ENCODE data around the gene ANKRD33B.

ANKRD33B gene

DNA sequence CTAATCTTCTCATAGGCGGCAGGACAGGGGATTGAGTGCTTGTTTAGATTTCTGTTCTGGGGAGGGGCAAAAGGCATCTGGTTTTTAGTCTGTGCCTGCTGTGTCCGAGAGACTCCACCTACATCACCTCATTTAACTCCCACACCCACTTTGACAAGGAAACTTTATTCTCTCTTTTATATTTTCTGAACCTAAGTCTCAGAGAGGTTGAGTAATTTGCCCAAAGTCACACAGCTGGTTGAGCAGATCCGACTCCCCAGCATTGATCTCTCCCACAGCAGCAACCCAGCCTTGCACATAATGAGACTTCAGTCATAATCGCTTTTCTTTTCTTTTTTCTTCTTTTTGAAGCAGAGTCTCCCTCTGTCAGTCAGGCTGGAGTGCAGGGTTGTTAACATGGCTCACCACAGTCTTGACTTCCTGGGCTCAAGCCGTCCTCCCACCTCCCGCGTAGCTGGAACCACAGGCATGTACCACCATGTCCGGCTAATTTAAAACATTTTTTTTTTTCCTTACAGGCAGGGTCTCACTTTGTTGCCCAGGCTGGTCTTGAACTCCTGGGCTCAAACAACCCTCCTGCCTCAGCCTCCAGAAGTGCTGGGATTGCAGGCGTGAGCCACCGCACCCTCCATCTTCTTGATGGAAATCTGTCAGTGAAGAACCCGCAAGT is 36.5 kb upstream of the ANKRD33B start:
- Histone ChIP-seq H3K9me3 (ENCODE audit: control insufficient read depth, low read length) (peaks cover 11% of the 10 kb centered on the region), H3K4me1 (ENCODE audit: control insufficient read depth, insufficient read depth, low read length, poor library complexity, severe bottlenecking) (peaks cover 23% of the 10 kb centered on the region), H3K36me3 (ENCODE audit: control insufficient read depth, insufficient read depth, low read length) (no peaks in the 10 kb centered on the region), H3K4me3 (ENCODE audit: extremely low read depth, insufficient read depth, low read length, poor library complexity, severe bottlenecking) (no peak overlapping the region), H3K27ac (ENCODE audit: low read depth, low read length, severe bottlenecking) (no peak overlapping the region)
- 85 to 91% methylated on average over 7 of the region's 11 CpGs for WGBS, 2 experiments (ENCODE audit: insufficient coverage in 2 of 2)

DNA sequence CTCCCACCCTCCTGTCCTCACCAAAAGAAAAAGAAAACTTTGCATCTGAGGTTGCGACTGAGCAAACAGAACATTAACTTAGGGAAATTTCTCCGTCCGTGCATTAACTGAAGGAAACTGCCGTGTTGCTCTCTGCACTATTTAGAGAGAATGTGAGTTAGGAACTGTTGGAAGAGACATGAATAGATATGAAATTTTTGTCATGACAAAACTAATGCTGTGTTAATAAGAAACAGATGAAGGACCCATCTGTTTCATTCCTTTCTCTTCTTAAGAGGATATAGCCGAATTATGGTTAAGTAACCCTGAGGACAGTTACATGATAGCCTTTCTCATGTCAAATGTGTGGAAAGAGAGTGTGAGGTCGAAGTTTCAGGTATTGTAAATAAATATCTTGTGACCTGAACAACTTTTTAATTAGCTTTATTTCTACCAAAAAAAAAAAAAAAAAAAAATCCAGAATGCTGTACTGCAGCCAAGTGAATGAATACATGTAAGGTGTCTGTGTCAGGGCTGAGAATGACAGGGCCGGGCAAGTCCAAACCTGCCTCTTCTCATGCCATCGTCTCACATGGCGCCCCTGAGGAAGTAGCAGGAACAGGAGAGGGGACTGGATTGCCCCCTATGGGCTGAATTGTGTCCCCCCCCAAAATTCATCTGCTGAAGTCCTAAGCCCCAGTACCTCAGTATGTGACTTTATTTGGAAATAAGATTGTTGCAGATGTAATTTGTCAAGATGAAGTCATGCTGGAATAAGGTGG is 35.6 kb upstream of the ANKRD33B start:
- WGBS, 2 experiments (ENCODE audit: insufficient coverage in 2 of 2) = 88 to 95% methylated on average over 5 of the region's 9 CpGs
- no peak overlapping the region for H3K4me3 ChIP-seq (ENCODE audit: extremely low read depth, insufficient read depth, low read length, poor library complexity, severe bottlenecking)

DNA sequence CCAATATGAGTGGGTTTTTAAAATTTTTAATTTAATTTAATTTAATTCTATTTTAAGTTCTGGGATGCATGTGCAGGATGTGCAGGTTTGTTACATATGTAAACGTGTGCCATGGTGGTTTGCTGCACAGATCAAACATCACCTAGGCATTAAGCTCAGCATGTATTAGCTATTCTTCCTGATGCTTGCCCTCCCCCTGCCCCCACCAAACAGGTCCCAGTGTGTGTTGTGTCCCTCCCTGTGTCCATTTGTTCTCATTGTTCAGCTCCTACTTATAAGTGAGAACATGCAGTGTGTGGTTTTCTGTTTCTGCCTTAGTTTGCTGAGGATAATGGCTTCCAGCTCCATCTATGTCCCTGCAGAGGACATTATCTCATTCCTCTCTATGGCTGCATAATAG is 35.0 kb upstream of the ANKRD33B start:
- H3K4me1 ChIP-seq (ENCODE audit: control insufficient read depth, insufficient read depth, low read length, poor library complexity, severe bottlenecking) = peaks cover 27% of the 10 kb centered on the region
- WGBS, 2 experiments (ENCODE audit: insufficient coverage in 2 of 2) = 83% methylated on average over 1 of the region's 1 CpG; no CpG with 5 or more reads in 1 of the 2 experiments
- H3K9me3 ChIP-seq (ENCODE audit: control insufficient read depth, low read length) = no peaks in the 10 kb centered on the region
- no peaks in the 10 kb centered on the region for H3K36me3 ChIP-seq (ENCODE audit: control insufficient read depth, insufficient read depth, low read length)
- no peak overlapping the region for H3K4me3 ChIP-seq (ENCODE audit: extremely low read depth, insufficient read depth, low read length, poor library complexity, severe bottlenecking)
- H3K27ac ChIP-seq (ENCODE audit: low read depth, low read length, severe bottlenecking) = no peak overlapping the region

More for the DNA sequence above, 35.6 kb upstream of the ANKRD33B start:
- Histone ChIP-seq H3K36me3 (ENCODE audit: control insufficient read depth, insufficient read depth, low read length) (no peaks in the 10 kb centered on the region), H3K4me1 (ENCODE audit: control insufficient read depth, insufficient read depth, low read length, poor library complexity, severe bottlenecking) (peaks cover 27% of the 10 kb centered on the region), H3K9me3 (ENCODE audit: control insufficient read depth, low read length) (peaks cover 6% of the 10 kb centered on the region), H3K27ac (ENCODE audit: low read depth, low read length, severe bottlenecking) (no peak overlapping the region)

DNA sequence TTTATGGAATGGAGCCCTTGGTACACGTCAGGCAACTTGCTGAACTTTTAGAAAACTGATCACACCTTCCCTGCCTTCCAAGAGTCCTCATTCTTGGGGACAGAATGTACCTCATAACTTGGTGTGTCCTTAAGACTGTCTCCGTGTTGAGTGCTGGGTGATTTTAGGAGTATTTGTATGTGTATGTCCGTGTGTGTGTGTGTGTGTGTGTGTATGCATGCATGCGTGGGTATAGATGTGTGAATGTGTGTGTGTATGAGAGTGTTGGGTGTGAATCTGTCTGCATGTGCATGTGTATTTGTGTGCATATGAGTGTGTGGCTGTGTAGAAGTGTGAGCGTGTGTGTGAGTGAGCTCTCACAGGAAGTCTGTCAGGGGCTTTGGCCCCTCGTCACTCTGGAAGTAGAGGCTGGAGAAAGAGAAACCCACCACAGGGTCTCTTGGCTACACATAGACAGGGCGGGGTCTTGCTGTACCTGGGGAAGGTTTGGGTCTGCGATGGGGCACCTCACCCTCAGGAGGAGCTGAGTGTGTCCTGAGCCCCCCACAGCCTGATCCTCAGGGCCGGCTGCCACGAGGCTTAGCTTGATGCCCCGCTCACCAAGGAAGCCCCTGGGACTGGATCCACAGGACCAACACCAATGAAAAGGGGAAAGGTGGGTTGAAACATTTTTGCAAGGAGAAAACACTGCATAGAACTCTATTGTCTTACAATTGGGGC is 33.1 kb upstream of the ANKRD33B start:
- Histone ChIP-seq H3K36me3 (ENCODE audit: control insufficient read depth, insufficient read depth, low read length) (no peaks in the 10 kb centered on the region), H3K4me3 (ENCODE audit: extremely low read depth, insufficient read depth, low read length, poor library complexity, severe bottlenecking) (no peak overlapping the region), H3K4me1 (ENCODE audit: control insufficient read depth, insufficient read depth, low read length, poor library complexity, severe bottlenecking) (peaks cover 18% of the 10 kb centered on the region), H3K9me3 (ENCODE audit: control insufficient read depth, low read length) (no peaks in the 10 kb centered on the region), H3K27ac (ENCODE audit: low read depth, low read length, severe bottlenecking) (no peak overlapping the region)
- 84 to 88% methylated on average over 6 to 7 of the region's 11 CpGs for WGBS, 2 experiments (ENCODE audit: insufficient coverage in 2 of 2)

DNA sequence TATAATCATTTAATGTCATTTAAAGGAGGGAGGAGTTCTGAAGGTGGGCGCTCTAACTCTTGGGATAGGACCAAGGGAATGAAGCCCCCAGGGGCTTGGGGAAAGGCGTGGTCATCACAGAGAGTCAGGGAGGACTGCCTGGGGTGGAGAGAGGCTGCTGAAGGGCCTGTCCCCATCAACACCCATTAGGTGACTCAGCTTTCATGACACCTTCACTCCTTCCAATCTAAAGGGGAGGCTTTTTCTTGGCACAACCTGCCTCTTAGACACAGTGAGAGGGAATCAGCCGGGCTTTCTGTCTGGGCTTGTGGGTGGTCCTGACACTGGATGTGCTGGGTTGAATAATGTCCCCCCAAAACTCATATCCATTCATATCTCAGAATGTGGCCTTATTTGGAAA is 31.4 kb upstream of the ANKRD33B start:
- 100% methylated on average over 1 of the region's 3 CpGs for WGBS, 2 experiments (ENCODE audit: insufficient coverage in 2 of 2)
- H3K27ac ChIP-seq (ENCODE audit: low read depth, low read length, severe bottlenecking) = no peak overlapping the region
- peaks cover 22% of the 10 kb centered on the region for H3K4me1 ChIP-seq (ENCODE audit: control insufficient read depth, insufficient read depth, low read length, poor library complexity, severe bottlenecking)
- no peaks in the 10 kb centered on the region for H3K9me3 ChIP-seq (ENCODE audit: control insufficient read depth, low read length)
- no peaks in the 10 kb centered on the region for H3K36me3 ChIP-seq (ENCODE audit: control insufficient read depth, insufficient read depth, low read length)
- no peak overlapping the region for H3K4me3 ChIP-seq (ENCODE audit: extremely low read depth, insufficient read depth, low read length, poor library complexity, severe bottlenecking)

DNA sequence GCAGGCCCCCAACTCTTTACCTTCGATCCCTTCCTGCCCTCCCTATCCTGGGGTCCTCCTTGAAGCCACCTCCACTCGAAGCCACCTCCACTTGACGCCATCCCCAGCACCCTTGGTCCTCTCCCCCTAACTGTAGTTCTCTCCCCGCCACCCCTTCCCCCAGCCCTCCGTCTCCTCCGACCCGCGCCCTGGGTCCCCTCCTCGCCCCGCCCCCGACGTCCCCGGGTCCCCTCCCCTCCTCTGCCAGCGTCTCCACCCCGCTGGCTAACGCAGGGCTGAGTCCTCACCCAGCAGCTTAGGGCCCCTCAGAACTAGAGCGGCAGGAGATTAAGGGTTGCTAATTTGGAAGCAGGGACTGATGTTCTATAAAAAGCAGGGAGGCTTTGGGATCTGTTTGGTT is 30.6 kb upstream of the ANKRD33B start:
- Histone ChIP-seq H3K9me3 (ENCODE audit: control insufficient read depth, low read length) (no peaks in the 10 kb centered on the region), H3K27ac (ENCODE audit: low read depth, low read length, severe bottlenecking) (no peak overlapping the region), H3K4me1 (ENCODE audit: control insufficient read depth, insufficient read depth, low read length, poor library complexity, severe bottlenecking) (peaks cover 15% of the 10 kb centered on the region), H3K36me3 (ENCODE audit: control insufficient read depth, insufficient read depth, low read length) (no peaks in the 10 kb centered on the region), H3K4me3 (ENCODE audit: extremely low read depth, insufficient read depth, low read length, poor library complexity, severe bottlenecking) (no peak overlapping the region)
- 33 to 63% methylated on average over 2 to 3 of the region's 17 CpGs for WGBS, 2 experiments (ENCODE audit: insufficient coverage in 2 of 2)

DNA sequence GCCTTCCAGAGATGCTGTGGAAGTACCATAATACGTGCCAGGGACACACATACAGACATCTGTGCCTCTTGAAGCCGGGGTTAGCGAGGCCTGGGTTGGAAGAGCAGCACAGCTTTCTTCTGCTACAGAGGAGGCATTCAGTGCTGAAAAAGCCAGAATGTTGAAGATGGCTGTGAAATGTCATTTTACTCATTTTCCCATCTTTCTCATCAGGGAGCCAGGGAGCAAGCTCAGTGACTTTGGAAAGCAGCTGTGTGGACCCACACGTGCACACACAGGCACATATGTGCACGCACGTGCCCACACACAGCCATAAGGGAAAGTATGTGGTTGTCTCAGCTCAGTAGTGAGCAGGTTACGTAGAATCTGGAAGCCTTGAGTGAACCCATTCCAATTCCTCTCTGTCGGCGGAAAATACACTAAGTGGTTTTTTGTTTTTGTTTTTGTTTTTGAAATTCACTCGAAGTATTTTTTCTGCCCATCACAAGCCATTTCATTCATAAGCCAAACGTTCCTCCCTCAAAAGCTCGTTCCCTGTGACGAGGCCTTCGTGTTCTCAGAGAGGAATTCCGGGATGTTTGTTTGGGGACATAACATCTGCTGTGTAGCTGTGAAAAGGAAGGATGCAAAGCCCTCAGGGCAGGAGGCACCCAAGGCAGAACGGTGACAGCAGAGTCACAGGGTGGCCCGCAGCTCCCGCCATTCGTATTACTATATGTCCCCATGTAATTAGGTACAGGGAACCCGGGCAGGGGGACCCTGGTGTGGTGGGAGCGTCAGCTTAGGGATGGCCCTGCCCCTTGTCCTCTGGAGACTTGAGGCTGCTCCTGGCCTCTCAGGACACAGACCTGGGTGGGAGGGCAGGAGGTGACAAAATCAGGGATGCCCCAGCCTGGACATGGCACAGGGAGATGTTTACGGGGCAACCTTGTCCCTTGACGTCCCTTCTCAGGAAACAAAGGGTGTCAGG is 29.0 kb upstream of the ANKRD33B start:
- peaks cover 23% of the 10 kb centered on the region for H3K4me1 ChIP-seq (ENCODE audit: control insufficient read depth, insufficient read depth, low read length, poor library complexity, severe bottlenecking)
- 87 to 93% methylated on average over 11 to 13 of the region's 23 CpGs for WGBS, 2 experiments (ENCODE audit: insufficient coverage in 2 of 2)
- H3K4me3 ChIP-seq (ENCODE audit: extremely low read depth, insufficient read depth, low read length, poor library complexity, severe bottlenecking) = no peak overlapping the region
- no peak overlapping the region for H3K27ac ChIP-seq (ENCODE audit: low read depth, low read length, severe bottlenecking)
- H3K36me3 ChIP-seq (ENCODE audit: control insufficient read depth, insufficient read depth, low read length) = no peaks in the 10 kb centered on the region
- no peaks in the 10 kb centered on the region for H3K9me3 ChIP-seq (ENCODE audit: control insufficient read depth, low read length)

DNA sequence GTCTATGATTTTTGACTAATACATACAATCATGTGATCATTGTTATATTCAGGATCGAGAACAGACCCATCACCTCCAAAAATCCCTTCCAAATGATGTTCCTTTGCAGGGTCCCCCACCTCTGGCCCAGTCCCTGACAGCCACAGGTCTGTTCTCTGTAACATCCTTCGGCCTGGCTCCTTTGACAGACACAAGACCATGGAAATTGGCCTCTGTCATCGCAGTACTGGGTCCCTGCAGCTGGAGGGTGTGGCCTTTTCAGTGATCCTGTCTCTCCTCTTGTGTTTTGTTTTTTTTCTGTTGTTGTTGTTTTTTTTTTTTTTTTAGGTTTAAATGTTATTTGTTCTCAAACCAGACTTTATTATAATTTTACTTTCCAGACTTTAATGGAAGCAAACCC is 27.4 kb upstream of the ANKRD33B start:
- no peaks in the 10 kb centered on the region for H3K9me3 ChIP-seq (ENCODE audit: control insufficient read depth, low read length)
- H3K36me3 ChIP-seq (ENCODE audit: control insufficient read depth, insufficient read depth, low read length) = no peaks in the 10 kb centered on the region
- WGBS, 2 experiments (ENCODE audit: insufficient coverage in 2 of 2) = 50 to 100% methylated on average over 1 of the region's 3 CpGs
- peaks cover 23% of the 10 kb centered on the region for H3K4me1 ChIP-seq (ENCODE audit: control insufficient read depth, insufficient read depth, low read length, poor library complexity, severe bottlenecking)
- no peak overlapping the region for H3K4me3 ChIP-seq (ENCODE audit: extremely low read depth, insufficient read depth, low read length, poor library complexity, severe bottlenecking)
- H3K27ac ChIP-seq (ENCODE audit: low read depth, low read length, severe bottlenecking) = no peak overlapping the region

DNA sequence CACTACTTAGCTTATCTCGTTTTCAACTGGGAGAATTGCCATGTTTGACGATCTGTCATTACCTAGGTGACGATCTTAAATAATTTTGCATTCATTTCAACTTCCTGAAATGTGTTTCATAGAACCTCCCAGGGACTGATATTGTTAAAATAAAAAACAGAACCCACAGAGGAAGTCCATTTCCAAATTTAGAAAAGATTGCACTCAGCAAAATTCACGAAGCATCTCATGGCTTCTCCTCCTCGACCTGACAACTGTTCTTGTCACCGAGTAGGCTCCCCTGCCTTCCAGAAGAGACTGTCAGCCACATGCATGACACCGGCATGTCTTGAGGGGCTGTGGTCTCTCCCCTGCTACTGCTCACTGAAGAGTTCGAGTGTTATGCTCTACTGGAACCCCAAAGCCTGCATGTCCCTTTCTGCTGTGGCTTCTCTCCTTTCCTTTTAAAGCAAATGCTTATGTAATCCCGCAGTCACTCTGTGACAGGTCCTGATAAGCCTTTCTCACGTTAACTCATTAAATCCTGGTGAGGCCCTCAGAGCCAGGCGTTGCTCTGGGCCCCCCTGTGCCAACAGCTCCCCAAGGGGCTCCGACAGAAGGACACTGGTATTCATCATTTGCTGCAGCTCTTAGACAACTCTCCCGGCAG is 26.8 kb upstream of the ANKRD33B start:
- Histone ChIP-seq H3K36me3 (ENCODE audit: control insufficient read depth, insufficient read depth, low read length) (no peaks in the 10 kb centered on the region), H3K4me3 (ENCODE audit: extremely low read depth, insufficient read depth, low read length, poor library complexity, severe bottlenecking) (no peak overlapping the region), H3K27ac (ENCODE audit: low read depth, low read length, severe bottlenecking) (no peak overlapping the region), H3K4me1 (ENCODE audit: control insufficient read depth, insufficient read depth, low read length, poor library complexity, severe bottlenecking) (peaks cover 23% of the 10 kb centered on the region), H3K9me3 (ENCODE audit: control insufficient read depth, low read length) (no peaks in the 10 kb centered on the region)
- 63 to 68% methylated on average over 9 to 12 of the region's 13 CpGs for WGBS, 2 experiments (ENCODE audit: insufficient coverage in 2 of 2)

DNA sequence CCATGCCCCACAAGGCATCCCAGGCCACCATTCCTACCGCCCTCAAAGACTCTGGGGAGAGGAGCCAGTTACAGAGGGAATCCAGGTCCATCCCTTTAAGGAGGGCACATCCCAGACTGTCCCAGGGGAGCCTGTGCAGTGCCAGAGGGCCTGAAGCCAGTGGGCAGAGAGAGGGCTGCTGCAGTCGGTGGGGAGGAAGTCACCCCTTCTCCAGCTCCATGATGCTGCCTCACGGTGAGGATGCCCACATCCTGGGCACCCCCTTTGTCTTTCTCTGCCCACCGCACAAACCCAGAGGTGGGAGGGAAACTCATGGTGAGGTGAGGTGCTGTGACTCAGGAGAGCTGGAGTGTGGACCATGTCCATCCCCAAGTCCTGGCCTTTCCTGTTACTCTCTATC is 26.2 kb upstream of the ANKRD33B start:
- Histone ChIP-seq H3K4me1 (ENCODE audit: control insufficient read depth, insufficient read depth, low read length, poor library complexity, severe bottlenecking) (peaks cover 22% of the 10 kb centered on the region), H3K9me3 (ENCODE audit: control insufficient read depth, low read length) (no peaks in the 10 kb centered on the region), H3K4me3 (ENCODE audit: extremely low read depth, insufficient read depth, low read length, poor library complexity, severe bottlenecking) (no peak overlapping the region), H3K36me3 (ENCODE audit: control insufficient read depth, insufficient read depth, low read length) (no peaks in the 10 kb centered on the region), H3K27ac (ENCODE audit: low read depth, low read length, severe bottlenecking) (no peak overlapping the region)
- WGBS, 2 experiments (ENCODE audit: insufficient coverage in 2 of 2) = 88 to 95% methylated on average over 2 to 4 of the region's 4 CpGs
